Measurements from ENCODE around the gene PLXNA4.

DNA sequence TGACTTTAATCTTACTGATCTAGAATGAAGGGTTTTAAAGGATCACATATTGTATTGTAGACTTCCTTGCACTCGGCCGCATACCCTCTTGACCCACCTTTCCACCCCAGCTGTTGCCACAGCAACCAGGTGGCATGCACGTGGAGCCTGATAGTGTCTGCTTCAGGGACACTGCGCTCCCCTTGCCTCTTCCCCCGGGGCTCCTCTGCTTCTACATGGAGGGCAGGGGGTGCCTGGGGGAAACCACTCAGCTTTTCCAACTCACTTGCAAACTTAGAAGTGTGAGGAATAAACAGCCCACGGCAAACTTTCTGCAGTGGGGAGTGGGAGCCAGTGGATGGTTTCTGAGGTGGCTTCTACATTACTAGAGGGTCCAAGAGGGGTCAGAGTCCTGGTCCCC is 458.6 kb downstream of the PLXNA4 start:
- no peak for TF ChIP-seq EP300 (IDR thresholded peaks at IDR 0.05; ENCODE audit: low read depth)
- no peak for TF ChIP-seq POLR2A (IDR thresholded peaks at IDR 0.05)
- TF ChIP-seq, protein P1, sequence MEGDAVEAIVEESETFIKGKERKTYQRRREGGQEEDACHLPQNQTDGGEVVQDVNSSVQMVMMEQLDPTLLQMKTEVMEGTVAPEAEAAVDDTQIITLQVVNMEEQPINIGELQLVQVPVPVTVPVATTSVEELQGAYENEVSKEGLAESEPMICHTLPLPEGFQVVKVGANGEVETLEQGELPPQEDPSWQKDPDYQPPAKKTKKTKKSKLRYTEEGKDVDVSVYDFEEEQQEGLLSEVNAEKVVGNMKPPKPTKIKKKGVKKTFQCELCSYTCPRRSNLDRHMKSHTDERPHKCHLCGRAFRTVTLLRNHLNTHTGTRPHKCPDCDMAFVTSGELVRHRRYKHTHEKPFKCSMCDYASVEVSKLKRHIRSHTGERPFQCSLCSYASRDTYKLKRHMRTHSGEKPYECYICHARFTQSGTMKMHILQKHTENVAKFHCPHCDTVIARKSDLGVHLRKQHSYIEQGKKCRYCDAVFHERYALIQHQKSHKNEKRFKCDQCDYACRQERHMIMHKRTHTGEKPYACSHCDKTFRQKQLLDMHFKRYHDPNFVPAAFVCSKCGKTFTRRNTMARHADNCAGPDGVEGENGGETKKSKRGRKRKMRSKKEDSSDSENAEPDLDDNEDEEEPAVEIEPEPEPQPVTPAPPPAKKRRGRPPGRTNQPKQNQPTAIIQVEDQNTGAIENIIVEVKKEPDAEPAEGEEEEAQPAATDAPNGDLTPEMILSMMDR (IDR thresholded peaks at IDR 0.05), result no peak
- no peak for TF ChIP-seq POLR2AphosphoS5 (IDR thresholded peaks at IDR 0.05)
